SK-N-SH (cell line): ENCODE measurements around the gene EXOC6B.

ENCODE experiments used
- CTCF ChIP-seq: fragments of 200-600 bp; sonication (generic); IDR thresholded peaks from 2 replicates; pipeline ENCODE4 v1.6.1; 2017; ENCODE audit warnings: antibody characterized with exemption, mild to moderate bottlenecking, moderate library complexity
- NFIC ChIP-seq: IDR thresholded peaks from 2 replicates; pipeline ENCODE4 v1.4.0; 2012; ENCODE audit warnings: borderline replicate concordance
- POLR2AphosphoS5 ChIP-seq: IDR thresholded peaks from 2 replicates; pipeline ENCODE4 v1.6.1; 2012; ENCODE audit warnings: low read depth, low read length
- RAD21 ChIP-seq: IDR thresholded peaks from 2 replicates; pipeline ENCODE4 v1.6.1; 2012; ENCODE audit warnings: mild to moderate bottlenecking, low read length
- RXRA ChIP-seq: IDR thresholded peaks from 2 replicates; pipeline ENCODE4 v1.4.0; 2012; ENCODE audit warnings: low read depth, mild to moderate bottlenecking, borderline replicate concordance
- SMC3 ChIP-seq: IDR thresholded peaks from 2 replicates; pipeline ENCODE4 v1.6.1; 2012; ENCODE audit warnings: low read depth, low read length, improper control_type of control experiment

- TF ChIP-seq CTCF (no peak), POLR2AphosphoS5 (no peak), RXRA (no peak), RAD21 (no peak), NFIC (no peak), SMC3 (no peak)
Measured at GRCh38 chr2:72271276-72271614, 554.6 kb downstream of the EXOC6B start.
